Measurements from ENCODE around the gene JUND. TPM values are rescaled to one million over a fixed set of nuclear protein-coding genes. Genes with fewer than 3 reads are reported as not detected.

JUND gene
- total RNA-seq, 1 donor from 2014 or later, result 161 TPM

- Histone ChIP-seq H2AFZ (ENCODE audit: low read depth, low read length) (no peak overlapping the region), H3K27me3 (ENCODE audit: insufficient read depth, low read length) (no peaks in the 10 kb centered on the region), H3K9ac (ENCODE audit: low read length) (peak overlapping the region; percentile 30), H3K79me2 (ENCODE audit: insufficient read depth, low read length) (peaks cover 48% of the 10 kb centered on the region), H3K27ac (ENCODE audit: low read depth, low read length) (no peak overlapping the region), H4K20me1 (ENCODE audit: insufficient read depth, low read length) (no peaks in the 10 kb centered on the region), H3K4me1 (ENCODE audit: insufficient read depth, low read length) (peaks cover 18% of the 10 kb centered on the region), H3K4me2 (ENCODE audit: low read length) (no peak overlapping the region), H3K36me3 (ENCODE audit: insufficient read depth, low read length) (peaks cover 5% of the 10 kb centered on the region), H3K4me3 (ENCODE audit: insufficient read depth, low read depth, low read length) (no peak overlapping the region), H3K9me3 (ENCODE audit: insufficient read depth, low read depth, low read length) (no peaks in the 10 kb centered on the region)
- no peak for TF ChIP-seq CTCF (IDR thresholded peaks at IDR 0.05; ENCODE audit: insufficient read depth, low read depth, low read length)
- no peak for TF ChIP-seq EZH2 (IDR thresholded peaks at IDR 0.05; ENCODE audit: insufficient read depth, low read length)
- Mint-ChIP-seq H3K36me3 (ENCODE audit: low read depth, unreplicated experiment) (peaks cover 4% of the 10 kb centered on the region), H3K9me3 (ENCODE audit: unreplicated experiment) (no peaks in the 10 kb centered on the region), H3K27ac (ENCODE audit: unreplicated experiment) (no peak overlapping the region), H3K27me3 (ENCODE audit: low read depth, unreplicated experiment) (no peaks in the 10 kb centered on the region), H3K4me1 (ENCODE audit: low read depth, unreplicated experiment) (peaks cover 19% of the 10 kb centered on the region), H3K4me3 (ENCODE audit: unreplicated experiment) (no peak overlapping the region)
- FAIRE-seq (no peak), DNase-seq (ENCODE audit: low read depth) (no peak)
Measured at GRCh38 chr19:18317961-18318800, 36.8 kb upstream of the JUND start.

- Histone ChIP-seq H3K79me2 (ENCODE audit: insufficient read depth, low read length) (peaks cover 8% of the 10 kb centered on the region), H3K9me3 (ENCODE audit: insufficient read depth, low read depth, low read length) (no peaks in the 10 kb centered on the region), H3K4me2 (ENCODE audit: low read length) (no peak overlapping the region), H3K9ac (ENCODE audit: low read length) (peak overlapping the region; percentile 14), H3K27me3 (ENCODE audit: insufficient read depth, low read length) (no peaks in the 10 kb centered on the region), H3K27ac (ENCODE audit: low read depth, low read length) (no peak overlapping the region), H3K36me3 (ENCODE audit: insufficient read depth, low read length) (peaks cover 2% of the 10 kb centered on the region), H3K4me1 (ENCODE audit: insufficient read depth, low read length) (no peaks in the 10 kb centered on the region), H4K20me1 (ENCODE audit: insufficient read depth, low read length) (no peaks in the 10 kb centered on the region), H2AFZ (ENCODE audit: low read depth, low read length) (no peak overlapping the region), H3K4me3 (ENCODE audit: insufficient read depth, low read depth, low read length) (no peak overlapping the region)
- Mint-ChIP-seq H3K9me3 (ENCODE audit: unreplicated experiment) (no peaks in the 10 kb centered on the region), H3K27me3 (ENCODE audit: low read depth, unreplicated experiment) (no peaks in the 10 kb centered on the region), H3K4me1 (ENCODE audit: low read depth, unreplicated experiment) (peaks cover 2% of the 10 kb centered on the region), H3K36me3 (ENCODE audit: low read depth, unreplicated experiment) (peaks cover 1% of the 10 kb centered on the region), H3K27ac (ENCODE audit: unreplicated experiment) (no peak overlapping the region), H3K4me3 (ENCODE audit: unreplicated experiment) (no peak overlapping the region)
- no peak for FAIRE-seq
- TF ChIP-seq EZH2 (IDR thresholded peaks at IDR 0.05; ENCODE audit: insufficient read depth, low read length) (no peak), CTCF (IDR thresholded peaks at IDR 0.05; ENCODE audit: insufficient read depth, low read depth, low read length) (no peak)
- DNase-seq (ENCODE audit: low read depth), result no peak
Measured at GRCh38 chr19:18313398-18313797, 32.0 kb upstream of the JUND start.

- Mint-ChIP-seq H3K4me3 (ENCODE audit: unreplicated experiment) (no peak overlapping the region), H3K9me3 (ENCODE audit: unreplicated experiment) (no peaks in the 10 kb centered on the region), H3K27me3 (ENCODE audit: low read depth, unreplicated experiment) (no peaks in the 10 kb centered on the region), H3K27ac (ENCODE audit: unreplicated experiment) (no peak overlapping the region), H3K4me1 (ENCODE audit: low read depth, unreplicated experiment) (peaks cover 2% of the 10 kb centered on the region), H3K36me3 (ENCODE audit: low read depth, unreplicated experiment) (peaks cover 1% of the 10 kb centered on the region)
- H3K9me3 ChIP-seq (ENCODE audit: insufficient read depth, low read depth, low read length), result no peaks in the 10 kb centered on the region
- no peak overlapping the region for H3K4me2 ChIP-seq (ENCODE audit: low read length)
- H3K4me1 ChIP-seq (ENCODE audit: insufficient read depth, low read length), result no peaks in the 10 kb centered on the region
- no peak overlapping the region for H3K4me3 ChIP-seq (ENCODE audit: insufficient read depth, low read depth, low read length)
- H2AFZ ChIP-seq (ENCODE audit: low read depth, low read length), result no peak overlapping the region
- no peak overlapping the region for H3K9ac ChIP-seq (ENCODE audit: low read length)
- no peaks in the 10 kb centered on the region for H4K20me1 ChIP-seq (ENCODE audit: insufficient read depth, low read length)
- H3K27me3 ChIP-seq (ENCODE audit: insufficient read depth, low read length), result no peaks in the 10 kb centered on the region
- DNase-seq (ENCODE audit: low read depth) (no peak), FAIRE-seq (no peak)
- no peak overlapping the region for H3K27ac ChIP-seq (ENCODE audit: low read depth, low read length)
- peaks cover 3% of the 10 kb centered on the region for H3K79me2 ChIP-seq (ENCODE audit: insufficient read depth, low read length)
- TF ChIP-seq EZH2 (IDR thresholded peaks at IDR 0.05; ENCODE audit: insufficient read depth, low read length) (no peak), CTCF (IDR thresholded peaks at IDR 0.05; ENCODE audit: insufficient read depth, low read depth, low read length) (no peak)
- H3K36me3 ChIP-seq (ENCODE audit: insufficient read depth, low read length), result peaks cover 3% of the 10 kb centered on the region
Measured at GRCh38 chr19:18312092-18312534, 30.7 kb upstream of the JUND start.

Data from astrocyte (in vitro differentiated cells and primary cell).